ENCODE measurements around the gene CDCA4. TPM values are rescaled to one million over a fixed set of nuclear protein-coding genes. Genes with fewer than 3 reads are reported as not detected.
A peak's percentile ranks its signal among the peaks of the same experiment; 100 is the strongest.

Gene CDCA4
- total RNA-seq, 1 donor from 2014 or later, result 4.1 TPM

GRCh38 chr14:105021656-105022275 is 883 bp upstream of the CDCA4 start:
- H3K4me1 ChIP-seq, result peaks cover 27% of the 10 kb centered on the region
- peak overlapping the region; percentile 80 for H3K27ac ChIP-seq
- TF ChIP-seq CTCF (IDR thresholded peaks at IDR 0.05), result no peak
- intact Hi-C loops (cut with DNase I), result no loop called here
- H3K9me3 ChIP-seq, result no peaks in the 10 kb centered on the region
- no peaks in the 10 kb centered on the region for H3K36me3 ChIP-seq
- DNase-seq (peak; percentile 75), ATAC-seq (no peak)
- H3K27me3 ChIP-seq, result no peaks in the 10 kb centered on the region
- peak overlapping the region; percentile 80 for H3K4me3 ChIP-seq

GRCh38 chr14:105019861-105020814 is 745 bp downstream of the CDCA4 start:
- no peaks in the 10 kb centered on the region for H3K9me3 ChIP-seq
- no peaks in the 10 kb centered on the region for H3K36me3 ChIP-seq
- no peak for TF ChIP-seq CTCF (IDR thresholded peaks at IDR 0.05)
- no peaks in the 10 kb centered on the region for H3K27me3 ChIP-seq
- intact Hi-C loops (cut with DNase I), result no loop called here
- ATAC-seq (peak; percentile 7), DNase-seq (peak; percentile 73)
- H3K4me1 ChIP-seq, result peaks cover 27% of the 10 kb centered on the region
- peak overlapping the region; percentile 67 for H3K27ac ChIP-seq
- H3K4me3 ChIP-seq, result peak overlapping the region; percentile 66

GRCh38 chr14:105018414-105018813 is 2.5 kb downstream of the CDCA4 start:
- Histone ChIP-seq H3K4me3 (no peak overlapping the region), H3K4me1 (peaks cover 27% of the 10 kb centered on the region), H3K36me3 (no peaks in the 10 kb centered on the region), H3K9me3 (no peaks in the 10 kb centered on the region), H3K27me3 (no peaks in the 10 kb centered on the region), H3K27ac (no peak overlapping the region)
- TF ChIP-seq CTCF (IDR thresholded peaks at IDR 0.05), result no peak
- no peak for ATAC-seq
- intact Hi-C loops (cut with DNase I), result no loop called here
- no peak for DNase-seq

GRCh38 chr14:105015905-105016304 is 5.0 kb downstream of the CDCA4 start:
- Histone ChIP-seq H3K36me3 (peaks cover 6% of the 10 kb centered on the region), H3K9me3 (no peaks in the 10 kb centered on the region), H3K27me3 (no peaks in the 10 kb centered on the region), H3K4me3 (no peak overlapping the region), H3K4me1 (peaks cover 16% of the 10 kb centered on the region), H3K27ac (no peak overlapping the region)
- no peak for ATAC-seq
- DNase-seq, result no peak
- no peak for TF ChIP-seq CTCF (IDR thresholded peaks at IDR 0.05)
- intact Hi-C loops (cut with DNase I), result no loop called here

- Histone ChIP-seq H3K27me3 (no peaks in the 10 kb centered on the region), H3K9me3 (no peaks in the 10 kb centered on the region), H3K4me3 (no peak overlapping the region), H3K4me1 (peaks cover 16% of the 10 kb centered on the region), H3K36me3 (peaks cover 13% of the 10 kb centered on the region), H3K27ac (no peak overlapping the region)
- ATAC-seq (no peak), DNase-seq (no peak)
- TF ChIP-seq CTCF (IDR thresholded peaks at IDR 0.05), result no peak
- intact Hi-C loops (cut with DNase I), result no loop called here
These were observed 5.6 kb downstream of the CDCA4 start for GRCh38 chr14:105015242-105015641.
